NCI-H524 treated with DMSO at 0.1 percent for 48 hours (cell line): Measurements from ENCODE around the gene SIPA1L3.
A peak's percentile ranks its signal among the peaks of the same experiment; 100 is the strongest.
"Not testable (repeated sequence)": the region's sequence is repeated elsewhere in the genome, so short reads cannot be mapped to it uniquely, and the experiment has no call there.

Source experiments
- DNase-seq: peaks from one replicate; lab custom pipeline; 2025; lab: John Stamatoyannopoulos, UW

The SIPA1L3 gene

GRCh38 chr19:38042132-38042531 is 135.1 kb downstream of the SIPA1L3 start:
- no peak for DNase-seq

- DNase-seq = no peak
Observed at GRCh38 chr19:38043649-38044144, 136.7 kb downstream of the SIPA1L3 start.

- DNase-seq = no peak
Observed at GRCh38 chr19:38044267-38045111, 137.5 kb downstream of the SIPA1L3 start.

GRCh38 chr19:38045554-38046253 is 138.7 kb downstream of the SIPA1L3 start:
- DNase-seq = no peak

GRCh38 chr19:38046254-38047048 is 139.4 kb downstream of the SIPA1L3 start:
- peak; percentile 89 for DNase-seq

GRCh38 chr19:38047049-38047438 is 140.0 kb downstream of the SIPA1L3 start:
- DNase-seq = no peak

- DNase-seq = peak; percentile 67
Observed at GRCh38 chr19:38047641-38048040, 140.6 kb downstream of the SIPA1L3 start.

GRCh38 chr19:38049105-38049649 is 142.2 kb downstream of the SIPA1L3 start:
- peak; percentile 74 for DNase-seq

- DNase-seq = peak; percentile 83
Observed at GRCh38 chr19:38055010-38055409, 148.0 kb downstream of the SIPA1L3 start.

GRCh38 chr19:38055655-38056521 is 148.9 kb downstream of the SIPA1L3 start:
- DNase-seq = peak; percentile 48

- no peak for DNase-seq
Observed at GRCh38 chr19:38056646-38057045, 149.6 kb downstream of the SIPA1L3 start.

GRCh38 chr19:38057959-38058690 is 151.1 kb downstream of the SIPA1L3 start:
- peak; percentile 96 for DNase-seq

- no peak for DNase-seq
Observed at GRCh38 chr19:38059897-38060296, 152.9 kb downstream of the SIPA1L3 start.

- DNase-seq = peak; percentile 84
Observed at GRCh38 chr19:38060331-38060730, 153.3 kb downstream of the SIPA1L3 start.

GRCh38 chr19:38061294-38061693 is 154.3 kb downstream of the SIPA1L3 start:
- no peak for DNase-seq

- peak; percentile 99 for DNase-seq
Observed at GRCh38 chr19:38062959-38063761, 156.2 kb downstream of the SIPA1L3 start.

GRCh38 chr19:38063928-38064327 is 156.9 kb downstream of the SIPA1L3 start:
- DNase-seq = no peak

GRCh38 chr19:38064661-38065425 is 157.8 kb downstream of the SIPA1L3 start:
- no peak for DNase-seq

GRCh38 chr19:38065775-38066174 is 158.8 kb downstream of the SIPA1L3 start:
- not testable (repeated sequence) for DNase-seq
